GM10266 (cell line): ENCODE measurements around the gene ZNF683.

Experiments
- DNase-seq: peaks from one replicate; pipeline ENCODE4 v3.0.0; 2012; ENCODE audit errors: extremely low spot score
- TF ChIP-seq, protein P1 (sequence below): IDR thresholded peaks from 2 replicates; pipeline ENCODE4 v1.5.1; 2012; ENCODE audit warnings: mild to moderate bottlenecking, low read depth; ENCODE audit not compliant: control insufficient read depth, insufficient read depth; ENCODE audit errors: missing control alignments

The ZNF683 gene

DNA sequence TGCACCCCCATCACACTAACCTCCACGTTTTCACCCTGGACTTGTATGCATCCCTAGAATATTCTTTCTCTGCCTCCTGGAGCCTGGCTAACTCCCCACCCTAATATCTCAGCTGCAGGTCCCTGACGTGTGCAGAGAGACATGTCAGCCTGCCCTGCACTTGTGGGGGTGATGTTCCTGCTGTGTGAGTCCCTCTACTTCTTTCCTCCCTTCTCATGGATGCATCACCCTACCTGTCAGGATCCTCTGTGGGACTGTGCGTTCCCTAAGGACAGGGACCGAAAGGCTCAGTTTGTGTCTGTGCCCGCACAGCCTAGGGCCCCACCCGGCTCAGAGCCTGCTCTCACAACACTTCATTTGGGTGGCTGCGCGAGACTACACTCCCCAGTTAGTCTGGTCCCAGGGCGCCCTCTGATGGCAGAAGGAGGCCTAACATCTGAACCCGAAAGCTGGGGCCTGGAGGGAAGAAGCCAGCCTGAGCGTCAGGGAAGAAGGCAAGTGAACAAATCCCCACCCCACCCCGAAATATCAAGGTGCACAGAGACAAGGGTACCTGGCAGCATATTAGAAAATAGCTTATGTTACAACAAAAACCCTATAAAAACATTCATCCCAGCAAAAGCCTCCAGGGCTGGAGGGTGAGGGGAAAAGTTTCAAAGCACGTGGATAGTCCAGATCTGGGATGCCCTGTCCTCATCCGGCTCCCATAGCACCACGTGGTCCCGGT is 51.1 kb downstream of the ZNF683 start:
- TF ChIP-seq, protein P1, sequence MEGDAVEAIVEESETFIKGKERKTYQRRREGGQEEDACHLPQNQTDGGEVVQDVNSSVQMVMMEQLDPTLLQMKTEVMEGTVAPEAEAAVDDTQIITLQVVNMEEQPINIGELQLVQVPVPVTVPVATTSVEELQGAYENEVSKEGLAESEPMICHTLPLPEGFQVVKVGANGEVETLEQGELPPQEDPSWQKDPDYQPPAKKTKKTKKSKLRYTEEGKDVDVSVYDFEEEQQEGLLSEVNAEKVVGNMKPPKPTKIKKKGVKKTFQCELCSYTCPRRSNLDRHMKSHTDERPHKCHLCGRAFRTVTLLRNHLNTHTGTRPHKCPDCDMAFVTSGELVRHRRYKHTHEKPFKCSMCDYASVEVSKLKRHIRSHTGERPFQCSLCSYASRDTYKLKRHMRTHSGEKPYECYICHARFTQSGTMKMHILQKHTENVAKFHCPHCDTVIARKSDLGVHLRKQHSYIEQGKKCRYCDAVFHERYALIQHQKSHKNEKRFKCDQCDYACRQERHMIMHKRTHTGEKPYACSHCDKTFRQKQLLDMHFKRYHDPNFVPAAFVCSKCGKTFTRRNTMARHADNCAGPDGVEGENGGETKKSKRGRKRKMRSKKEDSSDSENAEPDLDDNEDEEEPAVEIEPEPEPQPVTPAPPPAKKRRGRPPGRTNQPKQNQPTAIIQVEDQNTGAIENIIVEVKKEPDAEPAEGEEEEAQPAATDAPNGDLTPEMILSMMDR = peak; percentile 95

DNA sequence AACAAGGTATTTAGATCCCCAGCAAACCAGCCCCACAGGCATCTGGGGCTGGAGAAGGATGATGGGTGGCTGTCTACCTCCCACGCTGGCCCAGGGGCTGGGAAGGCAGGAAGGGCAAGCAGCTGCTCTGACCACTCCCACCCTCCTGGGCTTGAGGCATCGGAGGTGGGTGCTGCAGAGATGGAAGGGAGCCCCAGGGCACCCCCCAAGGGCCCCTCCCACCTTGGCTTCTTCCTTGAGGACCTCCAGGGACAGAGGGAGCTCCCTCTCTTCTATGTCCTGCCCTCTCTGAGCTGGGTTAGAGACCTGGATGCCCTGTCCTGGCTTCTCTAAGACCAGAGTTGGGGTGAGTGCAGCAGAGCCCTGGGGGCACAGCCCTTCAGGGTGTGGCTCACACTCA is 51.7 kb downstream of the ZNF683 start:
- no peak for DNase-seq
- TF ChIP-seq, protein P1 = no peak

More for the DNA sequence above, 51.1 kb downstream of the ZNF683 start:
- peak; percentile 81 for DNase-seq

DNA sequence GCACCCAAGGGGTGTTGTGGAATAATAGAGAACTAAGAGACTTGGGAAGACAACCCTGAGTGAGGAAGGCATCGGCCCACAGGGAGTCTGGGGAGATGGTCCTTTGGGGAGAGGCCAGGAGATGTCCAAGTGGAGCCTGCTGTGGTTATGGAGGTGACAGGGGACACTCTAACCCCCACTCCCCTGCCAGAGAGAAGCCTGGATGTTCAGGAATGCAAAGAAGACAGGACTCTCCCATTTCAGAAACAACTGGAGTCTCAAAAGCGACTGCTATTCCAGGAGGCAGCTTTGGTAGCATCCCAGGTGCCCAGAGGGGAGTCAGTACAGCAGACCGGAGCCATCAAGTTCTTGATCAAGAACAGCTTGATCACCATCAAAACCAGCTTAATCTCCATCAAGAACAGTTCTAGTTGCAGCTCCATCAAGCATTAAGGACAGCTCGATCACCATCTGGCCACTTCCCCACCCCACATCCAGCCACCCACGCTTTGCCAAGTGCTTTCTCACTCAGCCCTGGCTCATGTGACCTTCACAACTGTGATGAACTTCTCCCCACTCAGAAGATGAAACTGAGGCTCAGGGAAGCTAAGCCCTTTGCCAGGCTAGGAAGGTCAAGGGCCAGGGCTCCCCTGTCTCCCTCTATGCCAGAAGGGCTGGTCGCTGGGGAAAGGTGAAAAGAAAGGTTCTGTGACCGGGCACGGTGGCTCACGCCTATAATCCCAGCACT is 54.0 kb downstream of the ZNF683 start:
- DNase-seq = no peak
- TF ChIP-seq, protein P1 = no peak

DNA sequence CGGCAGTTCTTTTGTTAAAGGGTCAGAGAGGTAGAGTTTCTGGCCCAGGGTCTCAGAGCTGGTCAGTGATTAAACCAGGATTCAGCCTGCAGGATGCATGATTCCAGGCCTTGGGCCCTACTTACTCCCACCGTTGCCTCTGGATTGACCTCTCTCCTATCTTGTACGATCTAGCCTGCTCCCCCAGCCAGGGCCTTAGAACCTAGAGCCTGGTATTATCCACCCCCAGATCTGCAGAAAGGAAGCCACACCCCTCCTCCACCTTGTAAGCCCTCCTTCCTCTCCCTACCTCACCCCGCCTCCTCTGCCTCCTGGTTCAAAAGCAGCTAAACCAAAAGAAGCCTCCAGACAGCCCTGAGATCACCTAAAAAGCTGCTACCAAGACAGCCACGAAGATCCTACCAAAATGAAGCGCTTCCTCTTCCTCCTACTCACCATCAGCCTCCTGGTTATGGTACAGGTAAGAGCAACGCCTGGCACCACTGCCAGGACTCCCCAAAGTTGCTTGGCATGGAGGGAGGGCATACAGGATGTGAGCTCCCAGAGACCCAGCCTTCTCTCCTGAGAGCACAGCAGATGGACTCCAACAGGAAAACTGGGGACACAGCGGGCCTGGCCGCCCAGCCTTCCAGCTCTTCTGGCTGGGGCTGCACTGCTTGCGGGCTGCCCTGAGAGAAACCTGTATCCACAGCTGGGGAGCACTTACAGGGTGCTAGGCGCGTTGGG is 54.8 kb downstream of the ZNF683 start, which contains the start of gene CD52:
TSS of gene CD52 (plus strand) at position 347 of the 726 bp plus-strand sequence. CDS start at position 407, 60 bp downstream.
- DNase-seq = peak; percentile 78
- TF ChIP-seq, protein P1 = no peak

DNA sequence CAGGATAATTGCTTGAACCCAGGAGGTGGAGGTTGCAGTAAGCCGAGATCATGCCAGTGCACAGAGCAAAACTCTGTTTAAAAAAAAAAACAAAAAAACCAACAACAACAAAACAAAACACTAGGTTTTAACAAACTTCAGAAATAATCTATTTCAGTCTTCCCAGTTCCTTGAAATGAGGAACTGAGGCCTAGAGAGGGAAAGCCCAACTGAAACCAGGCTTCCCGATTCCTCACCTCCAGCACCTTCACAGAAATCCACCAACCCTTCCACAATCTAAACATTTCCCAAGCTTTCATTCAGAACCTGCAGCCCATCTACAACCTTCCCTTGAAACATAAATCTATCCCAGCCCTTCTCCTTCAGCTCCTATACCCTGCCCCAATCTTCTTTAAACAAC is 55.4 kb downstream of the ZNF683 start:
- TF ChIP-seq, protein P1 = no peak
- DNase-seq = no peak

DNA sequence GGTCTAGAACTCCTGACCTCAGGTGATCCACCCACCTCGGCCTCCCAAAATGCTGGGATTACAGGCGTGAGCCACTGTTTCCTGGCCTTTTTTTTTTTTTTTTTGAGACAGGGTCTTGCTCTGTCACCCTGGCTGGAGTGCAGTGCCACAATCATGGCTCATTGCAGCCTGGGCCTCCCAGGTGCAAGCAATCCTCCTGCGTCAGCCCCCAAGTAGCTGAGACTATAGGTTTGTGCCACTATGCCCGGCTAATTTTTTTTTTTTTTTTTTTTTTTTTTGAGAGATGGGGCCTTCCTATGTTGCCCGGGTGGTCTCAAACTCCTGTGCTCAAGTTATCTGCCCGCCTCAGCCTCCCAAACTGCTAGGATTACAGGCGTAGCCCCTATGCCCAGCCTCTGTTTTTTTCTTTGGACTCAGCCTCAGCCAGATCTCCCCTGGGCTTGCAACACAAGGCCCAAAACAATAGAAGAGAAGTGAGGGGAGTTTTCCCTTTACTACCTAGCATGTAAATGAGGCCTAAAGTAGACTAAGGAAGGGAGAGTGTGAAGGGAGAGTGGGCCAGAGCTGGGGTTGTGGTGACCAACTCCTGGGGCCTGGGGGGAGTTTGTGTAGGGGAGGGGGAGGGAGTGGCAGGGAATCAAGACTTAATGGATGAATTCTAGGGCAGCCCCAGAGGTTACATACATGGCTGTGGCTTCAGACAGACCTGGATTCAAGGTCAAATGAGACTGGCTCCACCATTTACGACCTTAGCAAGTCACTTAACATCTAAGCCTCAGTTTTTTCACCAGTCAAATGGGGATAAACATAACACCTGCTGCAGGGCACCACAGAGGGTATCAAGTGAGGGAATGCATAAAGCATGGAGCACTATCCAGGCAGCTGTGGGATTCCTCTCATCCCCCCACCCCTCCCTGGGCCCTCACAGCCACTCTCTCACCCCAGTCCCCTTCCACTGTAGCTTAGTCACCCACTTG is 56.4 kb downstream of the ZNF683 start:
- TF ChIP-seq, protein P1 = no peak
- no peak for DNase-seq
